ENCODE measurements around the gene ULK1. TPM values are rescaled to one million over a fixed set of nuclear protein-coding genes. Genes with fewer than 3 reads are reported as not detected.
A peak's percentile ranks its signal among the peaks of the same experiment; 100 is the strongest.

The ULK1 gene
- total and polyA plus RNA-seq, 7 donors = 5.3 to 29.1 (median 16.8) TPM

- H3K36me3 ChIP-seq = peaks cover 0 to 7% (median 3%) of the 10 kb centered on the region in 4 donors
- H3K27ac ChIP-seq = peak overlapping the region; percentile 86 to 100 (median 96)
- no peaks in the 10 kb centered on the region for H3K27me3 ChIP-seq
- intact Hi-C loops (cut with DNase I) = loop anchor here (10.0 kb wide), 2 partner anchors 182 to 432 kb away; partner anchors contain the start of gene GALNT9
- peaks cover 0 to 30% (median 24%) of the 10 kb centered on the region in 4 donors for H3K4me1 ChIP-seq
- 78 to 81% methylated on average over 26 of the region's 26 CpGs for WGBS, 2 donors
- no peaks in the 10 kb centered on the region for H3K9me3 ChIP-seq
- DNase-seq = no peak
- no peak for TF ChIP-seq EP300 (IDR thresholded peaks at IDR 0.05)
- TF ChIP-seq POLR2AphosphoS5 (IDR thresholded peaks at IDR 0.05) = no peak
- TF ChIP-seq POLR2A (IDR thresholded peaks at IDR 0.05) = no peak
- no peak for TF ChIP-seq CTCF (IDR thresholded peaks at IDR 0.05)
- H3K4me3 ChIP-seq = no peak overlapping the region
Measured at GRCh38 chr12:131892711-131893604, 1.5 kb upstream of the ULK1 start.

GRCh38 chr12:131893605-131894312, 663 bp upstream of the ULK1 start:
- intact Hi-C loops (cut with DNase I) = loop anchor here (10.0 kb wide), 2 partner anchors 181 to 431 kb away; partner anchors contain the start of gene GALNT9
- no peak for DNase-seq
- H3K27ac ChIP-seq = peak overlapping the region; percentile 86 to 100 (median 96)
- H3K4me1 ChIP-seq = peaks cover 0 to 38% (median 27%) of the 10 kb centered on the region in 4 donors
- H3K36me3 ChIP-seq = peaks cover 0 to 12% (median 3%) of the 10 kb centered on the region in 4 donors
- no peaks in the 10 kb centered on the region for H3K27me3 ChIP-seq
- no peak for TF ChIP-seq EP300 (IDR thresholded peaks at IDR 0.05)
- TF ChIP-seq CTCF (IDR thresholded peaks at IDR 0.05) = no peak
- TF ChIP-seq POLR2AphosphoS5 (IDR thresholded peaks at IDR 0.05) = no peak
- no peak for TF ChIP-seq POLR2A (IDR thresholded peaks at IDR 0.05)
- peak overlapping the region in 3 of 4 donors; percentile 82 to 92 (median 88) for H3K4me3 ChIP-seq
- no peaks in the 10 kb centered on the region for H3K9me3 ChIP-seq
- WGBS, 2 donors = 25 to 39% methylated on average over 19 of the region's 19 CpGs

- H3K27ac ChIP-seq = peak overlapping the region; percentile 86 to 100 (median 96)
- H3K27me3 ChIP-seq = no peaks in the 10 kb centered on the region
- DNase-seq = peak; percentile 72
- peak overlapping the region; percentile 54 to 92 (median 85) for H3K4me3 ChIP-seq
- no peaks in the 10 kb centered on the region for H3K9me3 ChIP-seq
- TF ChIP-seq POLR2AphosphoS5 (IDR thresholded peaks at IDR 0.05) (no peak), EP300 (IDR thresholded peaks at IDR 0.05) (no peak), POLR2A (IDR thresholded peaks at IDR 0.05) (no peak), CTCF (IDR thresholded peaks at IDR 0.05) (no peak)
- peaks cover 0 to 52% (median 33%) of the 10 kb centered on the region in 4 donors for H3K4me1 ChIP-seq
- WGBS, 2 donors = 1% methylated on average over 54 of the region's 54 CpGs
- intact Hi-C loops (cut with DNase I) = loop anchor here (10.0 kb wide), 2 partner anchors 180 to 430 kb away; partner anchors contain the start of gene GALNT9
- peaks cover 0 to 24% (median 3%) of the 10 kb centered on the region in 4 donors for H3K36me3 ChIP-seq
Measured at GRCh38 chr12:131894981-131895639, 688 bp downstream of the ULK1 start.

DNA sequence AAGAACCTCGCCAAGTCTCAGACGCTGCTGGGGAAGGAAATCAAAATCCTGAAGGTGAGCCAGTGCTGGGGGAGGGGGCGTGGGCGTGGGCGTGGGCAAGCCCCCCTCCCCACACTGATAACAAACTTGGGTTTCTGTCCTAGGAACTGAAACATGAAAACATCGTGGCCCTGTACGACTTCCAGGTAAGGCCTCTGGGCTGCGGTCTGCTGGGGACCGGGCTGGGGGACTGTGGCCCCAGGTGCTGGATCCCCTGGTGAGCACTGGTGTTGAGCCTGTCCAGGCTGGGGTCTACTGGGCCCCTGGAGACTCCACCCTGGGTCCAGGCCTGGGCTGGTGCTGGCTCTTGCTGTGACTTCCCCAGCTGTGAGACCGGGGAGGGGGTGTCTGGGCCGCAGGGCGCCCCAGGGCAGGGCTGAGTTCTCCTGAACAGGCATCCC, 1.2 kb downstream of the ULK1 start:
- H3K27me3 ChIP-seq = no peaks in the 10 kb centered on the region
- intact Hi-C loops (cut with DNase I) = loop anchor here (1.0 to 10.0 kb wide), 4 partner anchors 34 to 429 kb away; partner anchors contain the start of genes EP400, GALNT9 and PUS1
- DNase-seq = no peak
- peak overlapping the region; percentile 86 to 100 (median 96) for H3K27ac ChIP-seq
- TF ChIP-seq CTCF (IDR thresholded peaks at IDR 0.05) (no peak), POLR2A (IDR thresholded peaks at IDR 0.05) (no peak), EP300 (IDR thresholded peaks at IDR 0.05) (no peak), POLR2AphosphoS5 (IDR thresholded peaks at IDR 0.05) (no peak)
- WGBS, 2 donors = 1 to 2% methylated on average over 12 of the region's 12 CpGs
- peak overlapping the region; percentile 54 to 92 (median 85) for H3K4me3 ChIP-seq
- H3K4me1 ChIP-seq = peaks cover 0 to 57% (median 38%) of the 10 kb centered on the region in 4 donors
- H3K36me3 ChIP-seq = peaks cover 0 to 24% (median 3%) of the 10 kb centered on the region in 4 donors
- H3K9me3 ChIP-seq = no peaks in the 10 kb centered on the region
